Vagina (tissue), 2 donors: ENCODE results near the gene RNF182.

Source experiments
- CTCF ChIP-seq, 3 experiments: fragments of 450-650 bp in 2 of 3; fragments of 200-600 bp in 1 of 3; sonication (generic) in 1 of 3; IDR thresholded peaks; one replicate each; pipeline ENCODE4 v1.5.1; 2017 to 2019; ENCODE audit warnings: antibody characterized with exemption in 3 of 3, mild to moderate bottlenecking in 2 of 3, moderate library complexity in 2 of 3
- POLR2A ChIP-seq, 2 donors: fragments of 450-650 bp; IDR thresholded peaks; one replicate each; pipeline ENCODE4 v1.6.1; 2017; ENCODE audit warnings: antibody characterized with exemption in 2 of 2, mild to moderate bottlenecking in 2 of 2, moderate library complexity in 2 of 2
- POLR2AphosphoS5 ChIP-seq, 2 donors: sonication (generic); formaldehyde crosslinking; IDR thresholded peaks; one replicate each; pipeline ENCODE4 v1.9.0; 2017; ENCODE audit warnings: antibody characterized with exemption in 2 of 2, mild to moderate bottlenecking in 2 of 2, low read depth in 1 of 2; ENCODE audit not compliant: insufficient read depth in 1 of 2

- TF ChIP-seq CTCF (IDR thresholded peaks at IDR 0.05) (no peak), POLR2AphosphoS5 (IDR thresholded peaks at IDR 0.05; ENCODE audit: insufficient read depth in 1 of 2, low read depth in 1 of 2) (no peak), POLR2A (IDR thresholded peaks at IDR 0.05) (no peak)
Measured at GRCh38 chr6:13988049-13988738, 63.4 kb downstream of the RNF182 start.
